ENCODE results near the gene RTL5.
"Not testable (repeated sequence)": the region's sequence is repeated elsewhere in the genome, so short reads cannot be mapped to it uniquely, and the experiment has no call there.

Gene RTL5

GRCh38 chrX:72131317-72132294 lies at the start of gene RTL5:
Gene RTL5 (minus strand): TSS chrX:72131915.
- peak; percentile 84 for DNase-seq

- DNase-seq, result no peak
Measured at GRCh38 chrX:72180539-72180938, 48.8 kb upstream of the RTL5 start.

DNA sequence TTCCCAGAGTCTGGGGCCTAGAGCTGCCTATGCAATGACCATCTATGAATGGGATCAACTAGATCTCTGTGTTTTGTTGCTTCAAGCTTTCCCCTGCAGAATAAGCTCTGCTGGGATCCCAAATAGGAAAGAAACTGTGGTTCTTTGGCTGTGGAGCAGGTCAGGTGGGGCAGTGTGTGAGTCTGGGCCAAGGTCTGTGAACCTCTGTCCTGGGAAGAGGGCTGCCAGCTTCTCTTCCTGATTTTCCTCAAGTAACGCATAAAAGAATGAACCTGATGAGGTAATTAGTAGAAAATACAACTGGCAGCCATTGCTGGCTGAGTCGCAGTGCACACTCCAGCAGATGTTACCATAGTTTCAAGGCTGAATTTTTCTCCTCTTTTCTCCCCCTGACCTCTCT lies 45.3 kb upstream of the RTL5 start:
- DNase-seq, result no peak

GRCh38 chrX:72176289-72176688 lies 44.6 kb upstream of the RTL5 start:
- not testable (repeated sequence) for DNase-seq

- peak; percentile 68 for DNase-seq
Measured at GRCh38 chrX:72169008-72169728, 37.5 kb upstream of the RTL5 start.

DNA sequence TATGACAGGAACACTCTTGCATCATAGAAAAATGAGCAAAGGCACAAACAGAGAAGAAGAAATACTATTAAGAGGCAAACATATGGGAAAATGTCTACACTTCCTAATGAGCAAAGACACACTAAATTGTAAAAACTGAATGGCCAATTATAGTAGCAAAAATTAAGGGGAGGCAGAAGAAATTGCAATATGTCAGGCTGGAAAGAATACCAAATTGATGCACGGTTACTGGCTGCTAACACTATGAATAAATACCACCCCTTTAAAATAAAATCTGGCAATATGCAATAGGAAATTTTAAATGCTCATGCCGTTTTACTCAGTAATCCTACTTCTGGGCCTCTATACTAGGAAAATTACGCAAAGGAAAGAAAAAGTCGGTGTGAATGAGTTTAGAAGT lies 33.8 kb upstream of the RTL5 start:
- no peak for DNase-seq

DNA sequence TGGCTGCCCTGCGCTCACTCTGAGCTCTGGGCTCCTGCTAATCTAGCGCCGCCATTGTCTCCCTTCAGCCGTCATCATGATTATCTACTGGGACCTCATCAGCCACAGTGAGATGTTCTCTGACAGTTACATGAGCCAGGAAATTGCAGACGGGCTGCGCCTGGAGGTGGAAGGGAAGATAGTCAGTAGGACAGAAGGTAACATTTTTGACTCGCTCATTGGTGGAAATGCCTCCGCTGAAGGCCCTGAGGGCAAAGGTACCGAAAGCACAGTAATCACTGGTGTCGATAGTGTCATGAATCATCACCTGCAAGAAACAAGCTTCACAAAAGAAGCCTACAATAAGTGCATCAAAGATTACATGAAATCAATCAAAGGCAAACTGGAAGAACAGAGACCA lies 28.1 kb upstream of the RTL5 start:
- DNase-seq, result no peak

DNA sequence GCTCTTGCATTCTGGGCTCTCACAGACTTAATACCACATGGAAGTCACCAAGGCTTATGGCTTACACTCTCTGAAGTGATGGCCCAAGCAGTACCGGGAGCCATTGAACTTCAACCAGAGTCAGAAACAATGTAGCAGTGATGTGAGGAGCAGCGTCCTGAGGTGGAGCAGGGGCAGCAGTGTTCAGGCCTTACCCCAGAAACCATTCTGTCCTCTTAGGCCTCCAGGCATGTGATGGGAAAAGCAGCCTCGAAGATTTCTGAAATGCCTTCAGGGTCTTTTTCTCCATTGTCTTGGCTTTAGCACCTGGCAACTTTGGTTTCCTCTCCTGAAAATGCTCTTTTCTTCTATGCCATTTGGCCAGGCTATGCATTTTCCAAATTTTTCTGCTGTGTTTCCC lies 27.1 kb upstream of the RTL5 start:
- no peak for DNase-seq

DNA sequence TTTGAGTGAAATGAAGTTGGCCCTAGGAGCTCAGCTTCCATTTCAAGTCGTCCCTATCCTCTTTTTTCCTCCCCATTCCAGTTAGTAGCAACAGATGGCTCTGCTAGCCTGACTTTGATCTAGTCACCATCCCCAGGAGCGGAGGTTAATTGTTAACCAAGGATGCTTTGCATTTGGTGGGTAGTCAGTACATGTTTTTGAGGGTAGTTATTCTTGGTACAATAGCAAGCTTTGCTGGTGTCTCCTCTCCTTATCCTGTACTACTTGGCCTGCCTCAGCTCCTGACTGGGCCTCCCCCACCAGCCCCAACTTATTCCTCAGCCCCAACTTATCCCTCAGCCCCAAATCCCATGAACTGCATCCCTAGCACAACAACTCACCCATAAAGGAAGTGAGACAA lies 14.8 kb upstream of the RTL5 start:
- DNase-seq, result no peak

DNA sequence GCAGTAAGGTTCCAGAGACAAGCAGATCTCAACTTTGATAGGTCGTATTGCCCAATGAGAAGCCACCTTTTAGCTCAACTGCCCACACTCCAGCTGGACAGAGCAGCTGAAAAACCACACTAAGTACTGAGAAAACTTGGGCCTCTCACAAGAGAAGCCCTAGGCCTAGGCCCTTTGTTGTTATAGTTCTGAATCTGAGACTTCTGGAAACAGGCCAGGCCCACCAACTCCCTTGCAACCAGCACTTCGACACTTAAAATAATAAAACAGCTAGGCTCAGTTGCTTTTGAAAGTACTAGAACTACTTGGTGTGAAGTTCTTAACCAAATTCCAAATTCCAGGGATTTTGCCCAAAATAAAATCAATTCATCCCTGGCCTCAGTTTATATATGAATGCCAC lies 13.5 kb upstream of the RTL5 start:
- DNase-seq, result no peak

- DNase-seq, result no peak
Measured at GRCh38 chrX:72143609-72143907, 11.8 kb upstream of the RTL5 start.

- DNase-seq, result no peak
Measured at GRCh38 chrX:72142794-72143608, 11.3 kb upstream of the RTL5 start.

- DNase-seq, result no peak
Measured at GRCh38 chrX:72142094-72142793, 10.5 kb upstream of the RTL5 start.

GRCh38 chrX:72141372-72142004 lies 9.8 kb upstream of the RTL5 start:
- DNase-seq, result no peak

GRCh38 chrX:72139538-72139937 lies 7.8 kb upstream of the RTL5 start:
- no peak for DNase-seq

- DNase-seq, result no peak
Measured at GRCh38 chrX:72137846-72138495, 6.3 kb upstream of the RTL5 start.

GRCh38 chrX:72133851-72134546 lies 2.3 kb upstream of the RTL5 start:
- DNase-seq, result no peak

DNA sequence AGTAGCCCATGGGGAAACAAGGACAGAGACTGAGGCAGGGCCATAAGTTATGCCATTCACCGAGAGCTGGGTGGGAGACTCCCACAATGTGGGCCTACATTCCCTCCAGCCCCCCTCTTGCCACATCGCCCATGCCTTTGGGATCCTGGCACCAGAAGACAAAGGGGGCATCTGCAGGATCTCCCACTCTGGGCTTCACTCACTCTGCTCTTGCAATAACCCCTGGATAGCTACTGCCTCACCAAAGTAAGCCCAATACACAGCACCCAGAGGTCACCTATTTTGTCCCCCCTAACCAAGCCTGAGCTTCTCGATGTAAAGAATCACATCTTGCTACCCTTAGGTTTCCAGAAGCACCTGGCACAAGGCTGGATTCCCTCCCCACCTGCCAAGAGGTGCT lies 741 bp upstream of the RTL5 start:
- no peak for DNase-seq

GRCh38 chrX:72130762-72131250 lies 909 bp downstream of the RTL5 start:
- DNase-seq, result no peak

- DNase-seq, result no peak
Measured at GRCh38 chrX:72130156-72130761, 1.5 kb downstream of the RTL5 start.

Measured in activated effector memory CD4-positive, alpha-beta T cell treated with anti-CD3 and anti-CD28 coated beads, Interleukin-2, amount 50 U/mL, for 16 hours (primary cell).